ENCODE measurements around the gene CLDN18.

DNA sequence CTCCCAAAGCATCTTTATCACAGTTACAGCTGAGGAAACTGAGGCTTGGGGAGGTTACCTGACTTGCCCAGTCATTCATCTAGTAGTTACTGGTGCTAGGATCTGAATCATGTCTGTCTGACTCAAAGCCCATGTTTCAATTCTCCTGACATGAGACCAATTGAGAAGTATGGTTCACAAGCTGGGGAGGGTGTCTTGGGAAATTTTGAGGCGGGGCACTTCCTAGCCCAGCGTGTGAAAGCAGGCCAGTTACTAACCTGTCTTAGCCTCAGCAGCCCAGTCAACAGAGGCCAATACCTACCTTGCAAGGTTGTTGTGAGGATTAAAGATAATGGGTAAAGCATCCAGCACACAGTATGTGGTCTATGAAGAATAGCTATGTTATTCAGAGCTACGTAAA is 37.0 kb downstream of the CLDN18 start:
- TF ChIP-seq, protein P1, sequence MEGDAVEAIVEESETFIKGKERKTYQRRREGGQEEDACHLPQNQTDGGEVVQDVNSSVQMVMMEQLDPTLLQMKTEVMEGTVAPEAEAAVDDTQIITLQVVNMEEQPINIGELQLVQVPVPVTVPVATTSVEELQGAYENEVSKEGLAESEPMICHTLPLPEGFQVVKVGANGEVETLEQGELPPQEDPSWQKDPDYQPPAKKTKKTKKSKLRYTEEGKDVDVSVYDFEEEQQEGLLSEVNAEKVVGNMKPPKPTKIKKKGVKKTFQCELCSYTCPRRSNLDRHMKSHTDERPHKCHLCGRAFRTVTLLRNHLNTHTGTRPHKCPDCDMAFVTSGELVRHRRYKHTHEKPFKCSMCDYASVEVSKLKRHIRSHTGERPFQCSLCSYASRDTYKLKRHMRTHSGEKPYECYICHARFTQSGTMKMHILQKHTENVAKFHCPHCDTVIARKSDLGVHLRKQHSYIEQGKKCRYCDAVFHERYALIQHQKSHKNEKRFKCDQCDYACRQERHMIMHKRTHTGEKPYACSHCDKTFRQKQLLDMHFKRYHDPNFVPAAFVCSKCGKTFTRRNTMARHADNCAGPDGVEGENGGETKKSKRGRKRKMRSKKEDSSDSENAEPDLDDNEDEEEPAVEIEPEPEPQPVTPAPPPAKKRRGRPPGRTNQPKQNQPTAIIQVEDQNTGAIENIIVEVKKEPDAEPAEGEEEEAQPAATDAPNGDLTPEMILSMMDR (IDR thresholded peaks at IDR 0.05; ENCODE audit: borderline replicate concordance, extremely low read depth, low read length, poor library complexity, severe bottlenecking): no peak
- no peak for TF ChIP-seq EZH2 (IDR thresholded peaks at IDR 0.05; ENCODE audit: borderline replicate concordance, low read depth, low read length, severe bottlenecking)

All from DND-41 (cell line).